GM21360 (cell line): ENCODE measurements around the gene CDC42EP4.
"Not testable (repeated sequence)": the region's sequence is repeated elsewhere in the genome, so short reads cannot be mapped to it uniquely, and the experiment has no call there.

Experiments used
- ATAC-seq: cut with Tn5 transposase; IDR thresholded peaks from one replicate; pipeline ENCODE4 v1.9.1; 2021; ENCODE audit warnings: mild to moderate bottlenecking, moderate library complexity; ENCODE audit not compliant: unreplicated experiment

CDC42EP4 gene

DNA sequence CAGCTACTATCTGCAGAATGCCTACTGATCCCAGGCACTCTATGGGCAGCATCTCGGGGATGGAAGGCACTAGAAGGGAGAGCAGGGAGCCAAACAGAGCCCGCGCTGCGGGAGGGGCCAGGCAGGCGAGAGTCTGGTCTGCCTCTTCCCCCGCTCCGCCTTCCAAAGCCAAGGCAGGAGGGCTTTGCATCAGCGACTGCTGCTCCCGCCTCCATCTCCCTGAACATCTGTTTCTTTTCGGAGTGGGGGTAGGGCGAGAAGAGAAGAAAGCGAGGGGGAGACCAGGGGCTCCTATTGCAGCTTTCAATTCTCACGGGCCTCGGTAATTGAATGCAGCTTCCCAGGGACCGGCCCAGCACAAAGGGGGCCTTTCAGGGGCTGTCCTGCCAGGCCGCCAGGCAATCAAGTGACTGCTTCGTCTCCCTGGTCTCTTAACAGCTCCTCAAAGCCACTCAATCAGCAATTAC lies 31.4 kb upstream of the CDC42EP4 start:
- no peak for ATAC-seq

DNA sequence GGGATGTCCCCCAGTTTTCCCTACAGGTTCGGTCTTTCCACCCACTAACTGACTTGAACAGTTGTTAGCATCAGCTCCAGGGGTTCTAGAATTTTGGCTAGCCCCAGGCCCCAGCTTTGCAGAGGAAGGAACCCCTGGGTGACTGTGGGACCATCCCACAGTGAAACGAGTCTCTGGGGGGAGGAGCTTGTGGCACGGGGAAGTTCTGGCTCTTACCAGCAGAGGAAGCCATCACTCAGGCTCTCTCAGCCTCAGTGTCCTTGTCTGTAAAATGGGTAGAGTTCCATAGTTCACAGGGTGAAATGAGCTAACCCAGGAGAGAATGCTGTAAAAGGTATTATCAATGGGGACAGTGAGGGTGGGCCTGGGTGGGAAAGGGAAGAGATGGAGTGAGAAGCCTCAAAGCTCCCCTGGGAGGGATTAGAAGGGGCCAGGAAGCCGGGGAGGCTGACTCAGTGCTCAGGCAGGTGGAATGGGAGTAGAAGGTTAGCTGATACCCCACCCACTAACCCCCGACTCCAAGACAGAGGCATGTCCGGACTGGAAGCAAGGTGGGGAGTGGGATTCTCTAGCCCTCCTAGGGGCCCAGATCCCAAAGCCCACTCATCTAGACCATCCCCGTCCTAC lies 30.9 kb upstream of the CDC42EP4 start:
- ATAC-seq, result no peak

DNA sequence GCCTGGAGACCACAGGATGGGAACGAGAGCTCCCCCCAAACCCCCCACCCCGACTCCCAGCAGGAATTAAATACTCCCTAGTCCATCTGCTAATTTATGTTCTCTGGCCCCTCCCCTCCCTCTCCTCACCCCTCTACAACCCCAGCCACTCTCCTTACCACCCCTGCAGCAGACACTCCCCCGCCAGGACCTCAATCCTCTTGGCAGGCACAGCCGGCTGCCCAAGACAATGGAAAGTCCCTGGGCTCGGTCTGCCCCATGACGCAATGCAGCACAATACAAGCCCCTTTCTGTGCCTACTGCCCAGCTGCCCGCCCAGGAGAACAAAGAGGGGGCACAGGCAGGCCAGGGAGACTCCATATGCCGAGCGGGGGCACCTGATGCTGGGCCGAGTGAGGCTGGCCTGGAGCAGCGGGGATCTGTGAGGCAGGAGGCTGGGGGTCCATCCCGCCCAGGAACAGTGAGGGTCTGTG lies 30.3 kb upstream of the CDC42EP4 start:
- no peak for ATAC-seq

DNA sequence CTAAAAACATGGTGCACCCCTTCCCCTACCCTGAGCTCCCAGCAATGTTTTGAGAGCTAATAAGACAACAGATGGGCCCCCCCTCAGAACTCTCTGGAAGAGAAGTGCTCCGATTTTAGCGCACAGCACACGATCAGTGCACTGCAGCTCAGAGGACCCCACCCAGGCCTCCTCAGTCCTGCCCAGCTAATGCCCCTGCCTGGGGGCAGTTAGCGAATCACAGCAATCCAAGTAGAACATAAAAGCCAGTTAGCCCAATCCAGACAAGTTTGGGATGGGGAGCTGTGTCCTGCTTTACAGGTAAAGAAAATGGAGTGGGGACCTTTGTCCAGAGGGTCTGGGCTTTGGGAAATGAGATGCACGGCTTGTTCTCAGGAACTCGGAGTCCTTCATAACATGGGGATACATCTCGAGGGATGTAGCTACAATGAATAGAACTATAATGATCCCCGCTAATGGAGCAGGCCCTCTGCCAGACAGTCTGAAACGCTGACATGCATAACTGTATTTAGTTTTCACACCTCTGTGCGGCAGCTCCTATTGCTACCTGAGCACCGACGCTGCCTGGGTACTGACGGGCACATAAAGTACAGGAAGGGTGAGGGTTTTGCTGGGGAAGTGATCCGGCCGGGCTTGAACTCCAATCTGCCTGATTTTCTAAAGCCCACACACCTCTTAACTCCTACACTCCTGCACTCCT lies 29.7 kb upstream of the CDC42EP4 start:
- ATAC-seq, result no peak

DNA sequence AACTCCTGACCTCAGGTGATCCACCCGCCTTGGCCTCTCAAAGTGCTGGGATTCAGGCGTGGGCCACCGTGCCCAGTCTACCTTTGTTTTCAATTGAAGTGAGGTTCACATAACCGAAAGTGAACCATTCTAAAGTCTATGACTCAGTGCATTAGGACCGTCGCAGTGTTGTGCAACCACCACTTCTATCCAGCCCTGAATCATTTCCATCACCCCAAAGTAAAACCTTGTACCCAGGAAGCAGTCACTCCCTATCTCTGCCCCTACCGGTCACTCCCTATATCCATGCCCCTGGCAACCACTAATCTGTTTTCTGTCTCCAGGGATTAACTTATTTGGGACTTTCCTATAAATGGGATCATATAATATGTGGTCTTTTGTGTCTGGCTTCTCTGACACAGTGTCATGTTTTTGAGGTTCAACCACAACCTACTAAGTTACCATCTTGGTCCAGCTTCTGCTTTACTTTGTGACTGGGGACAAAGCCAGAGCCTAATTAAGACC lies 28.3 kb upstream of the CDC42EP4 start:
- no peak for ATAC-seq

DNA sequence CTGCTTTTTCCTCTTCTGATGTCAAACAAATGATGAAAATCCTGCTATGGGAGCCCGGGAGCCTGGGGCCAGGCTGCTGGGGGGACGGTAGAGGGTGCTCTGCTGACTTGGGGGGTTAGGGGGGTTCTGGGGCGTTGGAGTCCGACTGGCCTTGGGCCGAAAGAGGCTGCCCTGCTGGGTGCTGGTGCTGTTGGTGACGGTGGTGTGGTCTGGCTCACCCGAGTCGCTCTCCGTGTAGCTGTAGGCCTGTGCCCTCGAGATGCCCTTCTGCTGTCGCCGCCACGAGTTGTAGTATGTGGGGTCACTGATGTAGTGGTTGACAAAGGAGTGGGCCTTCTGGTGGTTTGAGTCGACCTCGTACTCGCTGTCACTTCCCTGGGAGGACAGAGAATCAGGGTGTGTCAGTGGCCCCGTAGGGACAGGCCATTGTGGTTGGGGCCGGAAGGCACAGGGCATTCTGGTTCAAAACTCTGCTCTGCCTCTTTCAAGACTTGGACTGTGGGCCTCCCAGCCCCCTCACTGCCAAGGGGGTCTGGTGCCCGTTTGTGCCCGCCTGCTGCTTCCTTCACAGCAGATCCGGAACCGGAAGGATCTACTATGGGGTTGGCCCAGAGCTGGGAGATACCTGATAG lies 26.9 kb upstream of the CDC42EP4 start:
- no peak for ATAC-seq

DNA sequence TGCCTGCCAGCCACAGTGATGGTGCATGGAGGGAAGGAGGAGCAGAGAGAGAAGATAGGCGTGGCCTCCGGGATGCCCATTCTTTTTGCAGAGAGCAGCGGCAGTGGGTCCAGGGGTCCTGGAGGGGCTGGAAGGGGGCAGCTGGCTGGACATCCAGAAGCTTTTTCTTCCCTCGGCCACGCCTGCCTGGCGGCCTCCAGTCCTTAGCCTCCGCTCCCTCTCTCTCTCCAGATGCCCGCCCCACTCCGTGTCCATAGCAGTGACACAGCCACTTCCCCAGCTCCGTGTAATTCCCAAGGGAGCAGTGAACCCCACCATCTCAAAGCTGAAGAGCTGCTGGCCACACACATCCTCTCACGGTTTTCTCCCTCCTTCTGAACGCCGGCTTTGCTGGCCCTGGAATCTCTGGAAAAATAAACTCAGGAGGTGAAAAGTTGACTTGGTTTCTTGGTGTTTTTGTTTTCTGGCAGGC lies 26.3 kb upstream of the CDC42EP4 start:
- no peak for ATAC-seq

DNA sequence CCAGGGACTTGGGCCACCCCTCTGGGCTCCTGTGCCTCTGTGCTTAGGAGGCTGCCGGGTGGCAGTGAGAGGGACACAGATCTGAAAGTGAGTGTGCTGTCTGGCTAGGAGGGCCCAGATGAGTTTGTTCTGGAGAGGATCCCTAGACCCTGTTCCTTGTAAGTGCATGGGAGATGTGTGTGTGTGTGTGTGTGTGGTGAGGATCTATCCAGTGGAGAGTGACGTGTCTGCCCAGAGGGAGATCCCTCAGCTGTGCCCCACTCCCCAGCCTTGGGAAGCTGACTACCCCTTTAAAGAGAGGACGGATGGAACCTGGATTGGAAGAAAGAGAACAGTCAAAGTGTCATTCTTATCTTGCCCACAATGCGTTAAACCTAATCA lies 25.5 kb upstream of the CDC42EP4 start:
- no peak for ATAC-seq

DNA sequence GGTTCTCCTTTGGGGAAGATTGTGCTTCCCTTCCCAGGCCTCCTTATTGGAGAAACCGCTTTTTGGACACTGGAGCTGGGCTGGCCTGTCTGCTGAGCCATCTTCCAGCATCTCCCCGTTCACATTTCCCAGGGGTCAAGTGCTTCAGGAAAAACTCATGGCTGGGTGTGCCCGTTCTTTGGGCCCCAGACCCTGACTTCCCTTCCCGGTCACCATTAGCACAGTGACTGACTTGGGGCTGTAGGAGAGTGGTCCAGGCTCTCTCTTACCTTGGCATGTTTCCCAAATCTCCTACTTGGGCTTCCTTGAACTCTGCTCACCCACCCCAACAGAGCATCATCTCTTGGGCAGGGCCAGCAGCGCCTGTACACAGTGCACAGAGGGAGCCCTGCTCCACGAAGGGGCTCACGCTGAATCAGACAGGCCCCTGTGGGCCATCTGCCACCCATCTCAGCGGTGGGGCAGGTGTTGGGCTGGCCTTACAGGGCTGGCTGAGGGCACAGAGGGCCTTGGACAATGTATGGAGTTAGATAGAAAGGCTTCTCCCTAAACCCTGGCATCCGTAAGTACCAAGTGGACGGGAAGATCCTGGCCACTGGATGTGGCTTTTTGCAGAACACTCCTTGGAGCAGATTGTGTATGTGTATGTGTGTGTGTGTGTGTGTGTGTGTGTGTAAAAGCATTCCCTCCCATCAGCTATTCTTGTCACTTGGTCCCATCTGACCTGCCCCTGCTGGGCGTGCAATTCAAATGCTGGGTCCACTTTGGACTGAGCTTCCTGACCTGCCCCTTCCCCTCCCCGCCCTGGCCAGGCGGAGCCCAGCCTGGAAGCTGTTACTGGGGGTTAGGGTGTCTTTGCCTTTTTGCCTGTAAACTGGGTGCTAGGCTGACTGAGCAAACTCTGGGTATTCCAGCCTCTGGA lies 24.9 kb upstream of the CDC42EP4 start:
- ATAC-seq, result no peak

DNA sequence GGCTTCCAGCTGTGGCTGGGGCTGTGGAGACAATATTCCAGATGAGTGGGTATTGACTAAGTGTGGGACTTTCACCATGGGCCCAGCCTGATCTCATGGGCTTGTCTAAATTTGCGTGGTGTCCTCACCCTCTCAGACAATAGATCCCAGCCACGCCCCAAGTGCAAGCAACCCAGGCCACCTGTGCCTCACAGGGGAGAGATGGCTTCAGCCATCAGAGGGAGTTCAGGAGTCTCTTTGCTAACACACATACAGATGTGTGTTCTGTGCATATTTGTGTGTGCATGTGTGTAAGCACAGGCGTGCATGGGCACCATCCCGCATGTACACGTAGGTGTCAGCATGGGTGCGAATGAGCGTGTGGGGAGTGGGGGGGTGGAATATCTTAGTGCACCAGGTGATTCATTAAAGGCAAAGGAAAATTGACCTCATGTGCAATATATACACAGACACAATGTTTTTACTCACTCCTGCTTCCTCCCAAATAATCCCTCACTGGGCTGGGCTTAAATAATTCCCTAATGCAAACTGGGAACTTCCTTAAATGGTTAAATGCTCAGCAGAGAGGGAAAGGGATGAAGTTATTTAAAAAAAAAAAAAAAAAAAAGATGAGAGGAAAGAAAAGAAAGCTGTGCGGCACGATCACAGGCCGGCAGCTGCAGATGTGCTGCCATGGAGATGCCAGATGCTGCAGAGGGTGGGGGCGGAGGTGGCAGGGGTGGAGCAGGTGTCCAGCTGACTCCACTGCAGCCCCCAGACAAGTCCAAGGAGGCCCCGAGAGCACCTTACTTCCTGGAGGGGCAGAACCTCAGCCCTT lies 24.0 kb upstream of the CDC42EP4 start:
- ATAC-seq, result no peak

DNA sequence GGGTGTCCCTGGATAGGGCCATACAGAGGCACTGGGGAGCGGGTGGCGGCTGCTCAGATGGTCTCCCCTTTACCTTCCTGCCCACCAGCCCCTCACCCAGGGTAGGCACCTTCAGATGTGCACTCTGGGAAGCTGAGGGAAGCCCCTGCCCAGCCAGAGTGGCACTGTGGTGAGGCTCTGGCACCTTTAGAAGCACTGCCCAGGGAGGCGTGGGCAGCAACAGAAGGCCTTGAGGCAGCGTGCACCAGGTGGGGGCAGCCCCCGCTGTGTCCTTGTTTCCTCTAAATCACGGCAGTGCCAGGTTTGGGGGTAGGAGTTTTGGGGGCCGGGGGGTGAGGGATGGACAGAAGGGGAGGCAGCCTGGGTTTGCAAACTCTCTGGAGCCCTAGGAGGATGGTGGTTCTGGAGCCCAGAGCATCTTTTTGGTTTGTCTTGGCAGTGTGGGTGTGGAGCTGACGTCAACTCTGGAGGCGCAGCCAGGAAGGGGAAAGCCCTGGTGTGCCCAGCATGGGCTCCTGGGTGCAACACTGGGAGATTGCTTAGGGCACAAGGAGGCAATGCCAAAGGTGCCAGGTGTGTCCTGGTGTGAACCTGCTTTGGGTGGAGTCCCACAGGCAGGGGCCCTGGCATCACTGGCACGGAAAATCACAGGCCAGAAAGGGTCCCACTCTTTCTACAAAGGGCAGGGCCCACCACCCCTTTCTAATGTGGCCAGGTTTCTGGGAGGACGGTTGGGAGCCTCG lies 23.1 kb upstream of the CDC42EP4 start:
- ATAC-seq, result no peak

DNA sequence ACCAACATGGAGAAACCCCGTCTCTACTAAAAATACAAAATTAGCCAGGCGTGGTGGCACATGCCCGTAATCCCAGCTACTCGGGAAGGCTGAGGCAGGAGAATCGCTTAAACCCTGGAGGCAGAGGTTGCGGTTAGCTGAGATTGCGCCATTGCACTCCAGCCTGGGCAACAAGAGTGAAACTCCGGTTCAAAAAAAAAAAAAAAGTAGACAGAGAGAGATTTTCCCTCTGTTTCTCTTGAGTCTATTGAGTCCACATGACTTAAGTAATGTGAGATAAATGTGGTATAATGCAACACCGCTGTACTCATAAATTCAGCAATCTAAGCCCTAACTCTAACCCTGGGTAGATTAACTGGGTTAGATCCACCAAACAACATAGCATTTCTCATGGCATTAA lies 21.6 kb upstream of the CDC42EP4 start:
- not testable (repeated sequence) for ATAC-seq

DNA sequence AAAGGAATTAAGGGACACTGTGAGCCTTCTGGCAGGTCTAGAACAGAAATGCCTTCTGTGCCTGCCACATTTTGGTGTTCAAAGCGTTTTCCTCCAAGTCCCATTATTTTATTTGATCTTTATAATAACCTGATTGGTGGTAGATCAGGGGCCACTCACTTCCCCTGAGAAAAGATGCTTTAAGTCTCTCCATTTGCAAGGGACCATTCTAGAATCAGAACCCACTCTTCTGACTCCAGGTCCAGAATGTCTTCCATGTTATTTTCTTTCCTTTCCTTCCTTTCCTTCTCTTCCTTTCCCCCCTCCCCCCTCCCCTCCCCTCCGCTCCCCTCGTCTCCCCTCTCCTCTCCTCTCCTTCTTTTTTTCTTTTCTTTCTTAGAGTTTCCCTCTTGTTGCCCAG lies 19.3 kb upstream of the CDC42EP4 start:
- ATAC-seq, result no peak

DNA sequence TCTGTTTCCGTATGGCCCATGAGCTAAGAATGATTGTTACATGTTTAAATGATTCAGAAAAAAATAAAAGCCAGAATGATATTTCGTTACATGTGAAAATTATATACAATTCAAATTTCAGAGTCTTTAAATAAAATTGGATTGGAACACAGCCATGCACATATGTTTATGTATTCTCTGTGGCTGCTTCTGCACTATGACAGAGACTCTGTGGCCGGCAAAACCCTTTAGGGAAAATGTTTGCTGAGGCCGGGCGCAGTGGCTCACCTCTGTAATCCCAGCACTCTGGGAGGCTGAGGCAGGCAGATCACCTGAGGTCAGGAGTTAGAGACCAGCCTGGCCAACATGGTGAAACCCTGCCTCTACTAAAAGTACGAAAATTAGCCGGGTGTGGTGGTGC lies 15.9 kb upstream of the CDC42EP4 start:
- ATAC-seq, result no peak

DNA sequence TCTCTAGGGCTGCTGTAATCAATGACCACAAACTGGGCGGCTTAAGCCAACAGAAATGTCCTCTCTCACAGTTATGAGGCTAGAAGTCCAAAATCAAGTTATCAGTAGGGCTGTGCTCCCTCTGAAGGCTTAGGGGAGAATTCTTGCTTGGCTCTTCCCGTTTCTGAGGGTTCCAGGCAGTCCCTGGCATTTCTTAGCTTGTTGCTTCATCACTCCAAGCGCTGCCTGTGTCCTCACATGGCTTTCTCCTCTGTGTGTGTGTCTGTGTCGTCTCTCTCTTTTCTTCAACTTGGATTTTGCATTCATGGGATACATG lies 13.7 kb upstream of the CDC42EP4 start:
- ATAC-seq, result no peak

DNA sequence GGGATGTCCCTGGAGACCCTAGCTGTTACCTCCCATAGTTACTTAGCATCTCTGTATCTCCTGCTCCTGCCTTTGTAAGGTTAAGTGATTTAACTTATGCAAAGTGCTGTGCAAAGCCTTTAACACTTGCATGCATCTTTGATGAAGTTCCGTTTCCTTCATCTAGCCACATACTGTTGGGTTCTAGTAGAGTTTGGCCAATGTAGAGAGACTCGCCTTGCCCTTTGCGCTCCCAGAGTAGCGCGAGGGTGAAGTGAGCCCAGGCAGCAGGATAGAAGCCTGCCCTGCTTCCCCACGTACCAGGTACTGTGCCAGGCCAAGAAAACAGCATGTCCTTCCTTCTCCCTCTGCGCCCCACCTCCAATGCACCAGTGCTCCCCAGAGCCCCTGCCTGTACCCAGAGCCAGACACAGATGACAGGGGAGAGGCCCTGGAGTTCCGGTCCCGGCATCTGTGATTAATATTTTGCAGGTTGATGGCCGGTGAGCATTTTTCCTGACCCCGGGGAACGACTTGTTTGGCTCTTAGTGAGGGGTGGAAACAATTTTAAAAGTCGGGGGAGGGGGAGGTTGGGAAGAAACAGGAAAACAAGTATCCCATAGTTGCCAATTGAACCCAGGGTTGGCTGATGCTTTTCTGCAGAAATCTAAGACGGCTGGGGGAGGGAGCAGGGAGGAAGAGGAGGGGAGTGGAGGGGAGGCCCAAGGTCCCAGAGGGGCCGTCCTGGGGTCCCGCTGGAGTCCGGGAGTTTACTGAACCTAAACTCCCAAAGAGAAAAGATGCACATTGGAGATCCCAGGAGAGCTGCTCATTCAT lies 13.1 kb upstream of the CDC42EP4 start:
- no peak for ATAC-seq

DNA sequence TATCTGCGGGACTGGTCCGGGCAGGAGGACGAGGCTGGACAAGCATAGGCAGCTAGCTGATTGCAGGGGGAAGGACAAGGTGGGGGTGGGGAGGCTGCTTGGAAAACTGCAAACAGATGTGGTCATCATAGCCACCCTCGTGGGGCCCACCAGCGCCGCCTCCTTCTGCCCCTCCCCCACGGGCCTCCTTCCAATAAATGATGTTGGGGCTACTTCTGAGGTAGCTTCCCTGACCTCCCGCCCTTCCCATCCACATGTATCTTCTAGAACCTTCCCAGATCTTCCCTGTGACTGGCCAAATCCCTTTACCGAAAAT lies 12.3 kb upstream of the CDC42EP4 start:
- ATAC-seq, result no peak

DNA sequence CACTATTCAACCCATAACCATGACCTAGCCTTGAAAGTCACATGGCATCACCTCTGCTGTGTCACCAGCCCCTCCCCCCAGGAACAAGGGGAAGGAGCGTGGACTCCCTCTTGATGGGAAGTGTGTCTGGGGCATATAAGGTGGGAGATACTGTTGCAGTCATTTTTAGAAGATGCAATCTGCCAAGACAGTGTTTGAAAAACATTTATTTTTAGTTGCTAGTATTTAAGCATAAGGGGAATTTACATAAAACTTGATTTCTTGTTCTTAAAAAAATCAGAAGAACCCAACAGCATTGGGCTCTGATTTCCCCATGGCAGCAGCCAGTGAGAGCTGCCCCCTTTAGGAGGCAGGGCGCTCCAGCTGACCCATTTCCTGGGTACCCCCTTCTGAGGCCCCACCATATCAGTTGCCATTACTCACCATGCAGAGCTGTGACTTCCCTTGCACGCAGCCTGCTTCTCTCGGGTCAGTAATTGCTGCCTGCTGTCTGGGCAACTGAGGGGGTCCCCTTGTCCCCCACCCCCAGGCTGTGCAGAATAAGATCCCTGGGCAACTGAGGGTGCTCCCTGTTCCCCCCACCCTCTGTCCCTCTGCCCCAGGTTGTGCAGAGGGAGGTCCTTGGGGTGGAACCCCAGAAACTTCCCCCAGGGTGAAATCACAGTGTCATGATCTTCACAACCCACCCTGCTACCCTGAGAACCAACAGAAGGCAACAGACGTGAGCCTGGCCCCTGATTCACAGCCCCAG lies 11.8 kb upstream of the CDC42EP4 start:
- ATAC-seq, result no peak
